Measurements from ENCODE around the gene LHFPL3.

DNA sequence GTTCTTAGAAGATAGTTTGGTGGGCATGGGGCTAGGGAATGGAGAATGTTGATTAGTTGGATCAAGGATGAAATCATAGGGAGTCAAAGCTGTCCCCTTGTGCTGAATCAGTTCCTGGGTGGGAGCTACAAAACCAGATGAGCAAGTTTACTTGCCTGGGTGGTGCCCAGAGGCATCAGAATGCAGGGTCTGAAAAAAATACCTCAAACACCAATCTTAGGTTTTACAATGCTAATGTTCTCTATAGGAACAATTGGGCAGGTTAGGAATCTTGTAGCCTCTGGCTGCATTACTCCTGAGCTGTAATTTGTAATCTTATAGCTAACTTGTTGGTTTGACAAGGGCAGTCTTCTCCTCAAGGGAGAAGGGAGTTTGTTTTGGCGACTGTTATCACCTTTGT is 34.4 kb downstream of the LHFPL3 start:
- TF ChIP-seq, protein P1, sequence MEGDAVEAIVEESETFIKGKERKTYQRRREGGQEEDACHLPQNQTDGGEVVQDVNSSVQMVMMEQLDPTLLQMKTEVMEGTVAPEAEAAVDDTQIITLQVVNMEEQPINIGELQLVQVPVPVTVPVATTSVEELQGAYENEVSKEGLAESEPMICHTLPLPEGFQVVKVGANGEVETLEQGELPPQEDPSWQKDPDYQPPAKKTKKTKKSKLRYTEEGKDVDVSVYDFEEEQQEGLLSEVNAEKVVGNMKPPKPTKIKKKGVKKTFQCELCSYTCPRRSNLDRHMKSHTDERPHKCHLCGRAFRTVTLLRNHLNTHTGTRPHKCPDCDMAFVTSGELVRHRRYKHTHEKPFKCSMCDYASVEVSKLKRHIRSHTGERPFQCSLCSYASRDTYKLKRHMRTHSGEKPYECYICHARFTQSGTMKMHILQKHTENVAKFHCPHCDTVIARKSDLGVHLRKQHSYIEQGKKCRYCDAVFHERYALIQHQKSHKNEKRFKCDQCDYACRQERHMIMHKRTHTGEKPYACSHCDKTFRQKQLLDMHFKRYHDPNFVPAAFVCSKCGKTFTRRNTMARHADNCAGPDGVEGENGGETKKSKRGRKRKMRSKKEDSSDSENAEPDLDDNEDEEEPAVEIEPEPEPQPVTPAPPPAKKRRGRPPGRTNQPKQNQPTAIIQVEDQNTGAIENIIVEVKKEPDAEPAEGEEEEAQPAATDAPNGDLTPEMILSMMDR (IDR thresholded peaks at IDR 0.05; ENCODE audit: extremely low read depth in 1 of 2, insufficient read depth in 1 of 2, low read depth in 1 of 2, low read length in 2 of 2) = no peak
- no peak for TF ChIP-seq EZH2 (IDR thresholded peaks at IDR 0.05; ENCODE audit: borderline replicate concordance, low read depth, low read length, severe bottlenecking)

All from endothelial cell of umbilical vein (primary cell).